Endodermal cell (in vitro differentiated cells): Measurements from ENCODE around the gene DBNDD1. TPM values are rescaled to one million over a fixed set of nuclear protein-coding genes. Genes with fewer than 3 reads are reported as not detected.

Source experiments
- DNase-seq: peaks from one replicate; pipeline ENCODE4 v3.0.0-alpha.2; 2017
- H3K27ac ChIP-seq: 2 replicates; pipeline ENCODE4 v1.5.1; 2013; ENCODE audit warnings: mild to moderate bottlenecking, low read depth, low read length, moderate library complexity
- H3K27me3 ChIP-seq: 2 replicates; pipeline ENCODE4 v1.6.1; 2013; ENCODE audit warnings: mild to moderate bottlenecking, low read length, moderate library complexity; ENCODE audit not compliant: insufficient read depth, control insufficient read depth, poor library complexity, severe bottlenecking
- H3K36me3 ChIP-seq: 2 replicates; pipeline ENCODE4 v1.7.0; 2013; ENCODE audit warnings: mild to moderate bottlenecking, low read length, moderate library complexity; ENCODE audit not compliant: control insufficient read depth, insufficient read depth
- H3K4me1 ChIP-seq: one replicate; pipeline ENCODE4 v1.7.0; 2013; ENCODE audit warnings: low read length; ENCODE audit not compliant: control insufficient read depth, insufficient read depth
- H3K4me3 ChIP-seq: 2 replicates; pipeline ENCODE4 v1.5.1; 2013; ENCODE audit warnings: mild to moderate bottlenecking, low read length, moderate library complexity
- H3K9ac ChIP-seq: 2 replicates; pipeline ENCODE4 v1.6.1; 2013; ENCODE audit warnings: mild to moderate bottlenecking, low read length, moderate library complexity; ENCODE audit not compliant: poor library complexity, severe bottlenecking; ENCODE audit errors: extremely low read depth
- H3K9me3 ChIP-seq: 2 replicates; pipeline ENCODE4 v1.6.1; 2013; ENCODE audit warnings: mild to moderate bottlenecking, low read length, moderate library complexity; ENCODE audit not compliant: control insufficient read depth
- H3K27ac Mint-ChIP-seq: 2 replicates; pipeline ENCODE4 v1.8.0; 2020; ENCODE audit warnings: mixed read lengths
- H3K27me3 Mint-ChIP-seq: 2 replicates; pipeline ENCODE4 v1.8.0; 2021; ENCODE audit warnings: mild to moderate bottlenecking, mixed read lengths; ENCODE audit not compliant: insufficient read depth
- H3K36me3 Mint-ChIP-seq: 2 replicates; pipeline ENCODE4 v1.8.0; 2020; ENCODE audit warnings: low read depth, mixed read lengths
- H3K4me1 Mint-ChIP-seq: 2 replicates; pipeline ENCODE4 v1.8.0; 2020; ENCODE audit warnings: mixed read lengths
- H3K4me3 Mint-ChIP-seq: 2 replicates; pipeline ENCODE4 v1.8.0; 2020; ENCODE audit warnings: mild to moderate bottlenecking, moderate library complexity, mixed read lengths
- H3K9me3 Mint-ChIP-seq: 2 replicates; pipeline ENCODE4 v1.8.0; 2020; ENCODE audit warnings: mild to moderate bottlenecking, mixed read lengths
- CTCF ChIP-seq: fragments of 200-600 bp; sonication (generic); conservative IDR thresholded peaks from 2 replicates; pipeline ENCODE4 v1.5.0; 2021; ENCODE audit warnings: antibody characterized with exemption, mild to moderate bottlenecking
- WGBS, 2 experiments: methylation state at CpG; one replicate each; pipeline versions ENCODE4 v1.1.5 to v1.1.7; 2013; ENCODE audit warnings: missing lambda C conversion rate in 2 of 2, mixed read lengths in 1 of 2; ENCODE audit not compliant: insufficient coverage in 1 of 2, insufficient read length in 1 of 2; 5-methylcytosine and 5-hydroxymethylcytosine counted together
- total RNA-seq, 2 donors: library from RNA; stranded (reverse); fragmentation: NEBNext Ultra II Directional in 1 of 2; extraction: Animal tissue kit (Norgen Biotek cat#: 25700) in 1 of 2; gene quantifications; 2 replicates in 1 of 2; 3 replicates in 1 of 2; pipeline ENCODE4 v1.2.1, GENCODE V29; 2021

DBNDD1 gene
- total RNA-seq, 2 donors from 2014 or later = 31.5 to 32.5 TPM

GRCh38 chr16:90032674-90033331, 13.5 kb upstream of the DBNDD1 start:
- Histone ChIP-seq H3K9ac (no peak overlapping the region), H3K36me3 (peaks cover 50% of the 10 kb centered on the region), H3K9me3 (no peaks in the 10 kb centered on the region), H3K4me1 (no peaks in the 10 kb centered on the region), H3K27me3 (no peaks in the 10 kb centered on the region), H3K4me3 (no peak overlapping the region), H3K27ac (no peak overlapping the region)
- Mint-ChIP-seq H3K27ac (no peak overlapping the region), H3K4me3 (no peak overlapping the region), H3K36me3 (peaks cover 64% of the 10 kb centered on the region), H3K27me3 (no peaks in the 10 kb centered on the region), H3K4me1 (peaks cover 3% of the 10 kb centered on the region), H3K9me3 (no peaks in the 10 kb centered on the region)
- DNase-seq = no peak
- no peak for TF ChIP-seq CTCF
- WGBS, 2 experiments = 97 to 98% methylated on average over 6 to 8 of the region's 8 CpGs

GRCh38 chr16:90031931-90032673, 12.8 kb upstream of the DBNDD1 start:
- Histone ChIP-seq H3K27me3 (no peaks in the 10 kb centered on the region), H3K9me3 (no peaks in the 10 kb centered on the region), H3K27ac (no peak overlapping the region), H3K36me3 (peaks cover 44% of the 10 kb centered on the region), H3K4me3 (no peak overlapping the region), H3K9ac (no peak overlapping the region), H3K4me1 (no peaks in the 10 kb centered on the region)
- Mint-ChIP-seq H3K36me3 (peaks cover 62% of the 10 kb centered on the region), H3K27me3 (no peaks in the 10 kb centered on the region), H3K4me3 (no peak overlapping the region), H3K9me3 (no peaks in the 10 kb centered on the region), H3K27ac (no peak overlapping the region), H3K4me1 (peaks cover 3% of the 10 kb centered on the region)
- WGBS, 2 experiments = 90% methylated on average over 9 of the region's 9 CpGs
- TF ChIP-seq CTCF = no peak
- DNase-seq = no peak

GRCh38 chr16:90031186-90031930, 12.1 kb upstream of the DBNDD1 start:
- Histone ChIP-seq H3K27ac (no peak overlapping the region), H3K27me3 (no peaks in the 10 kb centered on the region), H3K36me3 (peaks cover 37% of the 10 kb centered on the region), H3K9me3 (no peaks in the 10 kb centered on the region), H3K9ac (no peak overlapping the region), H3K4me1 (no peaks in the 10 kb centered on the region), H3K4me3 (no peak overlapping the region)
- DNase-seq = no peak
- no peak for TF ChIP-seq CTCF
- no peak overlapping the region for H3K4me3 Mint-ChIP-seq
- H3K4me1 Mint-ChIP-seq = peaks cover 3% of the 10 kb centered on the region
- no peaks in the 10 kb centered on the region for H3K27me3 Mint-ChIP-seq
- H3K9me3 Mint-ChIP-seq = no peaks in the 10 kb centered on the region
- 95 to 97% methylated on average over 14 to 19 of the region's 19 CpGs for WGBS, 2 experiments
- peaks cover 55% of the 10 kb centered on the region for H3K36me3 Mint-ChIP-seq
- H3K27ac Mint-ChIP-seq = no peak overlapping the region
